ENCODE data around the gene IPPK. TPM values are rescaled to one million over a fixed set of nuclear protein-coding genes. Genes with fewer than 3 reads are reported as not detected.

The IPPK gene
- total and polyA plus RNA-seq, 2 of the 4 experiments (the other 2 are of a cell fraction): 25.1 to 26.8 TPM

DNA sequence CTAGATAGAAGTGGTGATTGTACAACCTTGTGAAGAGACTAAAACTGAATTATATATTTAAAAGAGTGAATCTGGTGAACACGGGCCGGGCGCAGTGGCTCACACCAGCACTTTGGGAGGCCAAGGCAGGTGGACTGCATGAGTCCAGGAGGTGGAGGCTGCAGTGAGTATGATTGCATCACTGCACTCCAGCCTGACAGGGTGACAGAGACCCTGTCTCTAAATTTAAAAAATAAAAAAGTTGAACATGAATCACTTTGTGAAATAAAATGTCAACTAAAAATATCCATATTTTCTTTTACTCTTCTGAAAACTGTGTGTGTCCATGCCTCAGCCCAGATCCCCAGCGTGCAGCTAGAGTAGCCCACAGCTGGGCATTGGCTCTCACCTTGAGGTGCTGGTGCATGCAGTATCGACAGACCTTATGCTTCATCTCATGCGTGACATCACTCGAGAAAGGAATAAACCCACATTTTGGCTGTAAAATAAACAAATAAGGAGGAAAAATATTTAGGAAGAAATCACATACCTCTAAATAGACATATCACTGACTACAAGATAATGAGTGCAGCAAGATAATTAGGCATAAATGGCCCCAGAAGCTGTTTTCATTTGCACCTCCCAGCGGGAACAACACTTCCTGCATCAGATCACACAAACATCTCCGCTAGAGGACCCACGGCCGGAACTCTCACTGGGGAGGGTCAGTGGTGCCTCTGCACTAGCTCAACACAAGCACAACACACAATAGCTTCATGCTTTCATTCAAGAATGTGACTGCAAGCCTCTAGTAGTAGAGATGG lies 22.1 kb downstream of the IPPK start:
- Histone ChIP-seq H2AK9ac (replicated peaks; ENCODE audit: low read depth, low read length, poor library complexity) (no peak overlapping the region), H3K4me2 (ENCODE audit: low read depth, low read length) (no peak overlapping the region), H3K9ac (ENCODE audit: low read depth, low read length) (no peak overlapping the region), H2BK120ac (ENCODE audit: low read depth, low read length) (no peak overlapping the region), H4K8ac (ENCODE audit: low read depth in 2 of 2, low read length in 2 of 2) (no peak overlapping the region), H4K5ac (ENCODE audit: low read depth, low read length) (no peak overlapping the region), H3K56ac (ENCODE audit: extremely low read depth, insufficient read depth, low read length) (no peak overlapping the region), H3K36me3 (ENCODE audit: control insufficient read depth, insufficient read depth, low read length) (peaks cover 41% of the 10 kb centered on the region), H3K27me3 (ENCODE audit: control insufficient read depth, insufficient read depth, low read length) (no peaks in the 10 kb centered on the region), H3K79me1 (ENCODE audit: low read depth in 1 of 2, low read length in 2 of 2) (peaks cover 13 to 32% of the 10 kb centered on the region in 2 experiments), H4K91ac (ENCODE audit: insufficient read depth, low read depth, low read length) (no peak overlapping the region), H3K4ac (ENCODE audit: low read depth, low read length) (no peak overlapping the region), H2AFZ (replicated peaks; ENCODE audit: low read length, poor library complexity) (no peak overlapping the region), H2BK5ac (ENCODE audit: low read depth, low read length, poor library complexity, severe bottlenecking) (no peak overlapping the region), H3K4me1 (ENCODE audit: control insufficient read depth, insufficient read depth, low read length) (no peaks in the 10 kb centered on the region), H3K4me3 (ENCODE audit: insufficient read depth, low read depth, low read length) (no peak overlapping the region), H3K9me1 (ENCODE audit: insufficient read depth, low read length) (peaks cover 2% of the 10 kb centered on the region; the same call in 1 of the 2 replicates), H3K23ac (ENCODE audit: low read depth, low read length) (no peak overlapping the region), H2AK5ac (ENCODE audit: low read depth, low read length) (no peak overlapping the region), H3K27ac (ENCODE audit: insufficient read depth, low read length) (no peak overlapping the region), H3K14ac (replicated peaks; ENCODE audit: low read depth, low read length) (no peak overlapping the region), H4K20me1 (ENCODE audit: insufficient read depth, low read length) (0 out of 2 replicates have a peak, but pooled peaks cover 3% of the 10 kb centered on the region), H2BK20ac (ENCODE audit: low read depth, low read length) (no peak overlapping the region), H2BK15ac (ENCODE audit: low read depth, low read length) (no peak overlapping the region), H3K18ac (ENCODE audit: low read depth, low read length) (no peak overlapping the region), H3K9me3 (ENCODE audit: control insufficient read depth, insufficient read depth, low read length) (no peaks in the 10 kb centered on the region)
- no TSS peak for BruUV-seq (replicated peaks)
- dilution Hi-C loops (cut with HindIII; ENCODE audit: low sequenced_read_pairs, unreplicated experiment) (no loop called here), intact Hi-C loops (cut with micrococcal nuclease) (no loop called here), in situ Hi-C loops (cut with MboI; ENCODE audit: low sequenced_read_pairs) (no loop called here)
- POLR2A ChIA-PET (ENCODE audit: unreplicated experiment): no interaction called here
- TF ChIP-seq, protein P1, sequence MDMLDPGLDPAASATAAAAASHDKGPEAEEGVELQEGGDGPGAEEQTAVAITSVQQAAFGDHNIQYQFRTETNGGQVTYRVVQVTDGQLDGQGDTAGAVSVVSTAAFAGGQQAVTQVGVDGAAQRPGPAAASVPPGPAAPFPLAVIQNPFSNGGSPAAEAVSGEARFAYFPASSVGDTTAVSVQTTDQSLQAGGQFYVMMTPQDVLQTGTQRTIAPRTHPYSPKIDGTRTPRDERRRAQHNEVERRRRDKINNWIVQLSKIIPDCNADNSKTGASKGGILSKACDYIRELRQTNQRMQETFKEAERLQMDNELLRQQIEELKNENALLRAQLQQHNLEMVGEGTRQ (IDR thresholded peaks at IDR 0.05; ENCODE audit: low read depth, low read length): no peak
- no peak for TF ChIP-seq RAD21 (IDR thresholded peaks at IDR 0.05; ENCODE audit: low read length)
- no peak for TF ChIP-seq RCOR1 (IDR thresholded peaks at IDR 0.05; ENCODE audit: insufficient replicate concordance, low read length)
- TF ChIP-seq FOS (IDR thresholded peaks at IDR 0.05; ENCODE audit: low read depth, low read length): no peak
- TF ChIP-seq, protein P2, sequence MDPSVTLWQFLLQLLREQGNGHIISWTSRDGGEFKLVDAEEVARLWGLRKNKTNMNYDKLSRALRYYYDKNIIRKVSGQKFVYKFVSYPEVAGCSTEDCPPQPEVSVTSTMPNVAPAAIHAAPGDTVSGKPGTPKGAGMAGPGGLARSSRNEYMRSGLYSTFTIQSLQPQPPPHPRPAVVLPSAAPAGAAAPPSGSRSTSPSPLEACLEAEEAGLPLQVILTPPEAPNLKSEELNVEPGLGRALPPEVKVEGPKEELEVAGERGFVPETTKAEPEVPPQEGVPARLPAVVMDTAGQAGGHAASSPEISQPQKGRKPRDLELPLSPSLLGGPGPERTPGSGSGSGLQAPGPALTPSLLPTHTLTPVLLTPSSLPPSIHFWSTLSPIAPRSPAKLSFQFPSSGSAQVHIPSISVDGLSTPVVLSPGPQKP (IDR thresholded peaks at IDR 0.05; ENCODE audit: borderline replicate concordance, low read depth, low read length): no peak
- TF ChIP-seq CEBPB (IDR thresholded peaks at IDR 0.05; ENCODE audit: low read depth, low read length): no peak
- TF ChIP-seq BHLHE40 (IDR thresholded peaks at IDR 0.05; ENCODE audit: low read depth, low read length): no peak
- no peak for TF ChIP-seq MAFK (IDR thresholded peaks at IDR 0.05; ENCODE audit: low read depth, low read length)
- no peak for TF ChIP-seq POLR2A (IDR thresholded peaks at IDR 0.05; ENCODE audit: low read depth, low read length)
- TF ChIP-seq MAZ (IDR thresholded peaks at IDR 0.05; ENCODE audit: borderline replicate concordance, low read depth, low read length): no peak
- no peak for TF ChIP-seq SMC3 (IDR thresholded peaks at IDR 0.05; ENCODE audit: low read depth, low read length)
- no peak for TF ChIP-seq CHD1 (IDR thresholded peaks at IDR 0.05; ENCODE audit: low read depth, low read length)
- TF ChIP-seq, protein P3, sequence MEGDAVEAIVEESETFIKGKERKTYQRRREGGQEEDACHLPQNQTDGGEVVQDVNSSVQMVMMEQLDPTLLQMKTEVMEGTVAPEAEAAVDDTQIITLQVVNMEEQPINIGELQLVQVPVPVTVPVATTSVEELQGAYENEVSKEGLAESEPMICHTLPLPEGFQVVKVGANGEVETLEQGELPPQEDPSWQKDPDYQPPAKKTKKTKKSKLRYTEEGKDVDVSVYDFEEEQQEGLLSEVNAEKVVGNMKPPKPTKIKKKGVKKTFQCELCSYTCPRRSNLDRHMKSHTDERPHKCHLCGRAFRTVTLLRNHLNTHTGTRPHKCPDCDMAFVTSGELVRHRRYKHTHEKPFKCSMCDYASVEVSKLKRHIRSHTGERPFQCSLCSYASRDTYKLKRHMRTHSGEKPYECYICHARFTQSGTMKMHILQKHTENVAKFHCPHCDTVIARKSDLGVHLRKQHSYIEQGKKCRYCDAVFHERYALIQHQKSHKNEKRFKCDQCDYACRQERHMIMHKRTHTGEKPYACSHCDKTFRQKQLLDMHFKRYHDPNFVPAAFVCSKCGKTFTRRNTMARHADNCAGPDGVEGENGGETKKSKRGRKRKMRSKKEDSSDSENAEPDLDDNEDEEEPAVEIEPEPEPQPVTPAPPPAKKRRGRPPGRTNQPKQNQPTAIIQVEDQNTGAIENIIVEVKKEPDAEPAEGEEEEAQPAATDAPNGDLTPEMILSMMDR (conservative IDR thresholded peaks at IDR 0.05; ENCODE audit: low read depth, low read length): no peak
- TF ChIP-seq RFX5 (IDR thresholded peaks at IDR 0.05; ENCODE audit: low read depth, low read length): no peak
- TF ChIP-seq MXI1 (IDR thresholded peaks at IDR 0.05; ENCODE audit: borderline replicate concordance, low read depth, low read length): no peak
- no peak for TF ChIP-seq NFE2L2 (IDR thresholded peaks at IDR 0.05; ENCODE audit: low read depth, low read length)
- WGBS, 2 experiments (ENCODE audit: extremely low coverage in 2 of 2, insufficient read length in 1 of 2): no CpG with 5 or more reads among the region's 11 CpGs
- ATAC-seq (ENCODE audit: low read depth) (no peak), DNase-seq (no peak)
- CTCF ChIA-PET: no interaction called here
